ENCODE results near the gene POLDIP2.
A peak's percentile ranks its signal among the peaks of the same experiment; 100 is the strongest.

DNA sequence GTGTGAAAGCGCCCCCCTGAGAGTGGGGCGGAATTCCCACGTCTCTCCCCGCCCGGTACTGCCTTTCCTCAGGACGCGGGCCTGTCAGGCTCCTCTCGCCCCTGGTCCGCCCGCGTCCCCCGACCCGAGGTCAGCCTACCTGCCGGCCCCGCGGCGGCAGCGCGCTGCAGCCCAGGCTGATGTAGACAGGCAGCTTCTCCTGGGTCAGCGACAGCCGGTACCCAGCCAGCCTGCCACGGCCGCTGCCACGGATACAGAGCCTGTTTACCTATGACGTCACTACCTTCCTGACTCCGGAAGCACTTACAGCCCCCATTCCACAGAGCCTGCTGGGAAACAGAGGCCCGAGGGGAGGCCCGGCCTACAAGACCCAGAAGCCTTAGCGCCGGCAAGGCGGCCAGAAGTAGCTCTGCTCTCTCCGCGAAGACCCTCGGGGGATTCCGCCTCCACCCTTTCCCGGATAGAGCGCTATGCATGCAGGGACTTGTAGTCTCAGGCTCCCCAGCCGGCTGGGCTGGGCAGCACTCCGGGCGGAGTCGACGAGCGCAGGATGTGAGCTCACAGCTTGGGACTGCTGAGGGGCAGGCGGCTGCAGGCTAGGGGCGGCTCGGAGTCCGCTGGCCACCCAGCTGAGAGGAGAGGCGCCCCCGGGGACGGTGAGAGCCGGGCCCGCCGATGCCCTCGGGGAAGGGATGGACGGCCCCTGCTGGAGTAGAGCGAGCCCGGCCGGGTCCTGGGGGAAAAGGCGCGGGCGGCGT is 21.9 kb downstream of the POLDIP2 start, which contains the start of the genes IFT20 and TNFAIP1:
- TF ChIP-seq CTCF (IDR thresholded peaks at IDR 0.05 in 8 of 11, conservative IDR thresholded peaks at IDR 0.05 in 3 of 11), result peak in 4 of 11 experiments; percentile 12 to 23 (median 20)
- peak; percentile 99 for TF ChIP-seq POLR2AphosphoS5 (IDR thresholded peaks at IDR 0.05)
- TF ChIP-seq POLR2A (IDR thresholded peaks at IDR 0.05), result peak; percentile 36 to 97 (median 91)

All from spleen (tissue), 7 donors.